ENCODE results near the gene SPEN.
A peak's percentile ranks its signal among the peaks of the same experiment; 100 is the strongest.
"Not testable (repeated sequence)": the region's sequence is repeated elsewhere in the genome, so short reads cannot be mapped to it uniquely, and the experiment has no call there.

Gene SPEN

GRCh38 chr1:15960808-15961207, 113.3 kb downstream of the SPEN start:
- no peak for DNase-seq (ENCODE audit: low read depth)

- DNase-seq (ENCODE audit: low read depth), result no peak
Observed at GRCh38 chr1:15961492-15961891, 114.0 kb downstream of the SPEN start.

GRCh38 chr1:15962176-15962575, 114.7 kb downstream of the SPEN start:
- no peak for DNase-seq (ENCODE audit: low read depth)

DNA sequence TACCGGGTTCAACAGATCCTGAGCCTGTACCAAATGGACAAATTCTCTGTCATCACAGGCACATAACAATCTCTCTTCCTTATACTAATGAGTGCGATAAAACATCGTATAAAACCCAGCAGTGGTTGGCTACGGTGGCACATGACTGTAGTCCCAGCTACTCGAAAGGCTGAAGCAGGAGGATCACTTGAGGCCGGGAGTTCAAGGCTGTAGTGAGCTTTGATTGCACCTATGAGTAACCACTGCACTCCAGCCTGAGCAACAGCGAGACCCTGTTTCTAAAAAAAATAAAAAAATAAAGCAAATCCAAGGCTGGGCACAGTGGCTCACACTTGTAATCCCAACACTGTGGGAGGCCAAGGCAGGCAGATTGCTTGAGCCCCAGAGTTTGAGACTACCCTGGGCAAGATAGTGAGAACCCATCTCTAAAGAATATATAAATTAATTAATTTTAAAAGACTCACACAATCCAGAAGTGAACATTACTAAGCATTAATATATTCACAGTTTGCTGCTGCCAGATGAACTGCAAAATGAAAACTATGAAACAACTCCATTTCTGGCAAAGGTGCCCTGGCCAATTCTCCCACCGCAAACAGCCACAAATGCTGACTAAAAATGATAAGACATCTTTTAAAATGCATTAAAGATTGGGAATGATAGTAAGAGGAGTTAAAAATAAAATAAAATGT, 115.3 kb downstream of the SPEN start:
- DNase-seq (ENCODE audit: low read depth), result no peak

DNA sequence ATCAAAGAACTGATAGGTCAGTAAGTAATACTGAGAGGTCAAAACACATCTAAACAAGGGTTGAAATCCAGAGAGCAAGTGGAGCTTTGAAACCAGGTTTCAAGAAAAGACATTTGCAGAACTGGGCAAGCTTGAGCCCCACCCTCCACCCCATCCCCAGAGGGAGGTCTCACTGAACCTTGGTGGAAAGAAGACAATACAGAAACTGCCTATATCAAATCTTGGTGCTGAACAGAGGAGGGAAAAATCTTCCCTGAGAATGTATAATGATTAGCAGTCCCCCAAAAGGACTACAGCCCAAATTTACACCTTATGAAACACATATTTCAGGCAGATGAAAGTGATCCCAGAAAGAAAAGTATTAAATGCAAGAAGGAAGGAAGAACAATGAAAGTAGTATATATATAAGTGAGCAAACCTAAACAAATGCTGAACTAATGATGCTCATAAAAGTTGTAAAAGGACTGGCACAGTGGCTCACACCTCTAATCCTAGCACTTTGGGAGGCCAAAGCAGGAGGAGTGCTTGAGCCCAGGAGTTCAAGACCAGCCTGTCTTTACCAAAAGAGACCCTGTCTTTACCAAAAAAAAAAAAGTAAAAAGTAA, 116.0 kb downstream of the SPEN start:
- DNase-seq (ENCODE audit: low read depth), result no peak

- no peak for DNase-seq (ENCODE audit: low read depth)
Observed at GRCh38 chr1:15963968-15964648, 116.6 kb downstream of the SPEN start.

GRCh38 chr1:15965228-15965767, 117.8 kb downstream of the SPEN start:
- peak; percentile 58 for DNase-seq (ENCODE audit: low read depth)

DNA sequence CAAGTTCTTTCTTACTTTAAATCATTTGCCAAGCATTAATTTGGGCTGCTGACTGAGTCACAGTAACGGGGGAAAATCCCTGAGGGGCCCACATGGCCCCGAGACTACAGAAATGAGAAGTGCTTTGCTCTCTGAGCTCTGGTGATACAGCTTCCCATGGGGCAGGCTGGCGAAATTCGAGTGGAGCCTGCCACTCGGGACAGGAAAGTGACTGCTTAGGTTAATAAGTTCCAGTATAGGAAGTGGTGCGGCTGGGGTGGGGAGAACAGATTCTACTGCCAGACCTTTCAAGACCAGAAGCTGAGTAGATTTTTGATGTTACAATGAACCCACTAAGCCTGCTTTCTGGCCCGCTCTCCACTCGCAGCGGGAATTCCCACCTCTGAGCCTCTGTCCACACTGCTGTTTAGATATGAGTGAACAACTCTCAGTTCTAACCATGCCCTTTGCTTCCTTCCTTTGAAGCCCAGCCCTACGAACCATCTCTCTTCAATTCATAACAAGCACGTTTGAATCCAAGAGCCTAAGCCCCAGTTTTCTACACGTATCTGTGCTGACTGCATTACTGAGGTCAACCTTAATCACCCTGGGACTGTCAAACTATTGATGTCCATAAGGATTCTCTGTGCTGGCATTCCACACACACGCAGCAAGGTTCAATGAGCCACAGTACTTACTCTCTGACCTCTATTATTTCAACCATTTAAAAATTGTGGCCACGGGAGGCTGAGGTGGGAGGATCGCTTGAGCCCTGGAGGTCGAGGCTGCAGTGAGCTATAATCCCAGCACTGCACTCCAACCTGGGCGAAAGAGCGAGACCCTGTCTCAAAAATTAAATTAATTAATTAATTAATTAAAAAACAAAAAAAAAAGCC, 118.8 kb downstream of the SPEN start:
- peak; percentile 61 for DNase-seq (ENCODE audit: low read depth)

GRCh38 chr1:15966956-15967344, 119.4 kb downstream of the SPEN start:
- DNase-seq (ENCODE audit: low read depth), result no peak

GRCh38 chr1:15968172-15968571, 120.7 kb downstream of the SPEN start:
- no peak for DNase-seq (ENCODE audit: low read depth)

DNA sequence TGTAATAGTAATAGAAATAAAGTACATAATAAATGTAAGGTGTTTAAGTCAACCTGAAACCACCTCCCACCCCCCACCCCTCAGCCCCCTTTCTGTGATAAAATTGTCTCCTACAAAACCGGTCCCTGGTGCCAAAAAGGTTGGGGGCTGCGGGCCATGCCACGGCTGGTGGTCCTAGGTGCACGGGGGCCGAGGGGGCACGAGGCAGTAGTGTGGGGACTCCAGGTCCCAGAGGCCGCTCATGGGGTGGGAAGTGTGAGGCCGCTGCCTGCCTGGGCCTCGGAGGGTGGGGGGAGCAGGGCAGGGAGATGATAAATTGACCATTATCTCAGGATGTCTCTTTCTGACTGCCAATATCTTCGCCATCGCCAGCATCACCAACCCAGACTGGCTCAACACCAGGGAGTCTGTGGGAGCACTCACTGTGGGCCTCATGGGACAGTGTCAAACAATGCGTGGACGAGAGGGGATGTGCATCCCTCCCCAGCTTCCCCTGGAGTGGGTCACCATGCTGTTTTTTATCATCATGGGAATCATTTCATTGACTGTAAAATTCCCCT, 121.9 kb downstream of the SPEN start:
- DNase-seq (ENCODE audit: low read depth), result no peak

- DNase-seq (ENCODE audit: low read depth), result no peak
Observed at GRCh38 chr1:15970911-15971310, 123.4 kb downstream of the SPEN start.

- no peak for DNase-seq (ENCODE audit: low read depth)
Observed at GRCh38 chr1:15972409-15972808, 124.9 kb downstream of the SPEN start.

- no peak for DNase-seq (ENCODE audit: low read depth)
Observed at GRCh38 chr1:15973772-15974171, 126.3 kb downstream of the SPEN start.

DNA sequence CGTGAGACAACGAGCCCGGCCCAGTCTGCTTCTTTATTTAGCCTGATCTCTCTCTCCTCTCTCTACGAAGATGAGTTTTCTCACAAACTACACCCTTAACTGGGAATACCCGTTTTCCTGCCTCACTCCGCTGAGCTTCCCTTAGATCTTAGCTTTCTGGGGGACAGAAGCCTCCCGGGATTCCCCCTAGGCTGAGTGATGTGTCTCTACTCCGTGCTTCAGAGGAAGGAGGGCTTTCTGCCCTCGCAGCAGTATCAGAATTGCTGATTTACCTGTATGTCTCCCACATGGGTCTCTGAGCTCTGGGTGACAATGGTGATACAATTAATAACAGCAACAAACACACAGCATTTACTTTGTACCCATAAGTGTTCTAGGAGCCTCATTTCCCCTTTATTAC, 127.3 kb downstream of the SPEN start:
- no peak for DNase-seq (ENCODE audit: low read depth)

GRCh38 chr1:15975358-15975804, 127.9 kb downstream of the SPEN start:
- DNase-seq (ENCODE audit: low read depth), result peak; percentile 62

DNA sequence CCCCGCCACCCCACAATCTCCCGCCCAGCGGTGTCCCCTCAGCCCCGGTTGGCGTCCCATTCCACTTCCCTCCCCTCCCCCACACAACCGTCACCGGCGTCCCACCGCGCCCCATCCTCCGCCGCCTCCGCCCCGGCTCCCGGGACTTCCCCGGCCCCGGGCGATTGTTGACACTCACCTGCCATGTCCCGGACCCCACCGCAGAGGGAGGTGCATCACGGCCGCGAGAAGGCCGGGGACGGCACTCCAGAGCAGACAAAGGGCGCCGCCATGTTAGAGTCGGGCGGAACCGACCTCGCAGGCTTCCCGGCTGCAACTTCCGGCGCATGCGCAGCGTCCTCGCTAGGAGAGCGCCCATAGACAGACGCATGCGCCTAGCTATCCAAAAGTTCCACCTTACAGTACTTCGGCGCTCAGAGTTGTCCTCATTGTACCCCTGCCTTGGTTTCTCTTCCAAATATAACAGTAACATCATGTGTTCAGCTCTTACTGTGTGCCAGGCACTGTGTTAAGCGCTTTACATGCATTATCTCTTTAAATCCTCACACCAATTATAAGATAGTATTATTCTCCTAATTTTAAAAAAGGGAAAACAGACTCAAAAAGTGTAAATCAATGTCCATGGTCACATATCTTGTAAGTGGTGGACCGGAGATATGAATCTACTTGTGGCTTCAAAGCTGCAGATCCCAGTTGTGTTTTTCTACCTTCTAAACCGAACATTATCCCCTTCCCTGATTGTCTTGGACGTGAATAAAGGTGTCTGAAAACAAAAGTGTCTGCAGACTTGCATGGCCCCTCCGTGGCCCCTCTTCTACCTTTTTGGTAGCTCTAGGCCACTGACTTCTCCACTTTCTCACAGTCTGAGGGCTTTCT, 128.5 kb downstream of the SPEN start, which contains the start of gene ZBTB17:
Gene ZBTB17, minus strand, starts transcription at position 297 of the 876 bp plus-strand sequence. CDS start 27,606 bp downstream, outside the sequence.
- peak; percentile 89 for DNase-seq (ENCODE audit: low read depth)

GRCh38 chr1:15977947-15978346, 130.4 kb downstream of the SPEN start:
- not testable (repeated sequence) for DNase-seq (ENCODE audit: low read depth)

- DNase-seq (ENCODE audit: low read depth), result no peak
Observed at GRCh38 chr1:15981679-15982078, 134.2 kb downstream of the SPEN start.

DNA sequence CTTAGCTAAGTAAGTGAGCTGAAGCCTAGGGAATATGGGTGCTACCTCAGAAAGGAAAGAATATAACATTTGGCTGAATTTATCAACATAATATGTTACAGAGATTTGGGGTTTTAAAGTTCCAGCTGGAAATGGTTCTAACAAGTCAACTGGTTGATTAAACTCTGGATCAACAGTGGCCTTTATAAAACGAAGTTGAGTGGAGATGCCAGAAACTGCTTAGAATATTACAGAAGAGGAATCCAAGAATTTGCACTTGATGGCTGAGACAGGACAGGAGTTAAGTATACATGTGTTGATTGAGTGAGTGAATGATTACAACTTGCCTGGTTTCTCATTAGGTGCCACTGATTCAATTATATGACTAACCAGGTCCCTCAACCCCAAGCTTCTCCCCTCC, 135.8 kb downstream of the SPEN start:
- DNase-seq (ENCODE audit: low read depth), result no peak
